ENCODE measurements around the gene MMD.

Gene MMD

GRCh38 chr17:55442953-55443683 lies 21.5 kb upstream of the MMD start:
- no peak for TF ChIP-seq CTCF (IDR thresholded peaks at IDR 0.05; ENCODE audit: borderline replicate concordance, insufficient read depth, low read depth, low read length)
- no peak overlapping the region for H3K4me3 ChIP-seq (ENCODE audit: low read depth, low read length)

- no peak for TF ChIP-seq CTCF (IDR thresholded peaks at IDR 0.05; ENCODE audit: borderline replicate concordance, insufficient read depth, low read depth, low read length)
- H3K4me3 ChIP-seq (ENCODE audit: low read depth, low read length): no peak overlapping the region
These were observed 20.8 kb upstream of the MMD start for GRCh38 chr17:55442462-55442861.

- no peak overlapping the region for H3K4me3 ChIP-seq (ENCODE audit: low read depth, low read length)
- no peak for TF ChIP-seq CTCF (IDR thresholded peaks at IDR 0.05; ENCODE audit: borderline replicate concordance, insufficient read depth, low read depth, low read length)
These were observed 19.9 kb upstream of the MMD start for GRCh38 chr17:55441544-55441943.

- TF ChIP-seq CTCF (IDR thresholded peaks at IDR 0.05; ENCODE audit: borderline replicate concordance, insufficient read depth, low read depth, low read length): no peak
- no peak overlapping the region for H3K4me3 ChIP-seq (ENCODE audit: low read depth, low read length)
These were observed 18.8 kb upstream of the MMD start for GRCh38 chr17:55440391-55440790.

GRCh38 chr17:55437159-55437605 lies 15.5 kb upstream of the MMD start:
- TF ChIP-seq CTCF (IDR thresholded peaks at IDR 0.05; ENCODE audit: borderline replicate concordance, insufficient read depth, low read depth, low read length): no peak
- H3K4me3 ChIP-seq (ENCODE audit: low read depth, low read length): no peak overlapping the region

GRCh38 chr17:55436224-55437158 lies 14.9 kb upstream of the MMD start:
- no peak overlapping the region for H3K4me3 ChIP-seq (ENCODE audit: low read depth, low read length)
- no peak for TF ChIP-seq CTCF (IDR thresholded peaks at IDR 0.05; ENCODE audit: borderline replicate concordance, insufficient read depth, low read depth, low read length)

Measured in GM12875 (cell line).